Stimulated activated CD4-positive, alpha-beta T cell treated with anti-CD3 and anti-CD28 coated beads, Interleukin-1b, Interleukin-23, amount 100 ng/mL, for 48 hours (primary cell): ENCODE measurements around the gene CHMP3.
A peak's percentile ranks its signal among the peaks of the same experiment; 100 is the strongest.
"Not testable (repeated sequence)": the region's sequence is repeated elsewhere in the genome, so short reads cannot be mapped to it uniquely, and the experiment has no call there.

ENCODE experiments used
- DNase-seq: peaks from one replicate; pipeline ENCODE4 v3.0.0-alpha.2; 2020

Gene CHMP3

DNA sequence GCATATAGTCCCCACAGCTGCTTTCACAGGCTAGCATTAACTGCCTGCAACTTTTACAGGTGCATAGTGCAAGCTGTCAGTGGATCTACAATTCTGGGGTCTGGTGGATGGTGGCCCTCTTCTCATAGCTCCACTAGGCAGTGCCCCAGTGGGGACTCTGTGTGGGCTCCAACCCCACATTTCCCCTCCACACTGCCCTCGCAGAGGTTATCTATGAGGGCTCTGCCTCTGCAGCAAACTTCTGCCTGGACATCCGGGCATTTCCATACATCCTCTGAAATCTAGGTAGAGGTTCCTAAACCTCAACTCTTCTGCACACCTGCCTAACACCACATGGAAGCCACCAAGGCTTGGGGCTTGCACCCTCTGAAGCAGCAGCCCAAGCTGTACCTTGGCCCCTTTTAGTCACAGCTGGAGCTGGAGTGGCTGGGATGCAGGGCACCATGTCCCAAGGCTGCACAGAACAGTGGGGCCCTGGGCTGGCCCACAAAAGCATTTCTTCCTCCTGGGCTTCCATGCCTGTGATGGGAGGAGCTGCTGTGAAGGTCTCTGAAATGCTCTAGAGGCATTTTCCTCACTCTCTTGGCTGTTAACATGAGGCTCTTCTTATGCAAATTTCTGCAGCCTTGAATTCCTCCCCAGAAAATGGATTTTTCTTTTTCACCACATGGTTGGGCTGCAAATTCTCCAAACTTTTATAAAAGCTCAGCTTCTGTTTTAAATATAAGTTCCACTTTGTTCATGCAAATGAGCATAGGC lies 62.7 kb downstream of the CHMP3 start:
- DNase-seq, result no peak

DNA sequence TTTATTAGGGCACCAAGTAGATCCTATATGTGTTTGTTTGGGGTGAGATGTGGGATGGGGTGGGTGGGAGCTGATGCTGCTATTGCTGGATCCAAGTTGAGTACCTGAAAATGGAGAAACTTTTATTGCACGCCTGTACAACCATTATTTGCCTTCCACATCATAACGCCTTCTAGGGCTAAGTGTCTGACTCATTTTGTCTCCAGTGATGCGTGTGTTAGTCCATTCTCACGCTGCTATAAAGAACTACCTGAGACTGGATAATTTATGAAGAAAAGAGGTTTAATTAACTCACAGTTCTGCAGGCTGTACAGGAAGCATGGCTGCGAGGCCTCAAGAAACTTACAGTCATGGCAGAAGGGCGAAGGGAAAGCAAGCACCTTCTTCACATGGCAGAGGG lies 63.9 kb downstream of the CHMP3 start:
- no peak for DNase-seq

- no peak for DNase-seq
These were observed 64.6 kb downstream of the CHMP3 start for GRCh38 chr2:86498468-86499260.

DNA sequence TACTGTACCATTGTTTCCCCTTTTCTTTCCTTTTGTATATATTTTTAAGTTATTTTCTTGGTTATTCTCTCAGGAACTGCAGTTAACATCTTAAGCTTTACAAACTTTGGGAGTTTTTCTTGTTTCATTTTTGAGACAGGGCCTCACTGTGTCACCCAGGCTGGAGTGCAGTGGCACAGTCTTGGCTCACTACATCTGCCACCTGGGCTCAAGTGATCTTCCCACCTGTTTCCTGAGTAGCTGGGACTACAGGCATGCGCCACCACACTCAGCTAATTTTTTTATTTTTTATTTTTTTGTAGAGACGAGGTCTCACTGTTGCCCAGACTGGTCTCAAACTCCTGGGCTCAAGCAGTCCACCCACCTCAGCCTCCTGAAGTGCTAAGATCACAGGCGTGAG lies 66.9 kb downstream of the CHMP3 start:
- DNase-seq, result not testable (repeated sequence)

GRCh38 chr2:86492048-86492453 lies 71.2 kb downstream of the CHMP3 start:
- DNase-seq, result no peak

DNA sequence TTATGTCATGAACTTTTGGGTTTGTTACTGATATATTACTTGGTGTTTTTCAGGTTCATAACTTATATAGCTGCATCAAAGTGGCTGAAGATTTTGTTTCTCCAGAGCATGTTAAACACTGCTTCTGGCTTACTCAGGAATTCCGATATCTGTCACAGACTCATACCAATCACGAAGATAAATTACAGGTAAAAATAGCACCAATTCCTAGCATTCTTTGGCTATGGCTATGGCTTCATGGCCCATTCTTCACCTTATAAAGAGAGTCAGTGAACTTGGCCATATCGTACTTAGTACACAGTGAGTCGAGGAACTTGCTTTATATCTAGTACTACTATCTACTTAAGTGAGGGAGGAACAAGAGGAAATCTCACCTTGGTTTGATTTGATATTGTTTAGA lies 72.2 kb downstream of the CHMP3 start:
- no peak for DNase-seq

GRCh38 chr2:86490245-86490644 lies 73.0 kb downstream of the CHMP3 start:
- DNase-seq, result no peak

- DNase-seq, result no peak
These were observed 73.7 kb downstream of the CHMP3 start for GRCh38 chr2:86489542-86489941.

DNA sequence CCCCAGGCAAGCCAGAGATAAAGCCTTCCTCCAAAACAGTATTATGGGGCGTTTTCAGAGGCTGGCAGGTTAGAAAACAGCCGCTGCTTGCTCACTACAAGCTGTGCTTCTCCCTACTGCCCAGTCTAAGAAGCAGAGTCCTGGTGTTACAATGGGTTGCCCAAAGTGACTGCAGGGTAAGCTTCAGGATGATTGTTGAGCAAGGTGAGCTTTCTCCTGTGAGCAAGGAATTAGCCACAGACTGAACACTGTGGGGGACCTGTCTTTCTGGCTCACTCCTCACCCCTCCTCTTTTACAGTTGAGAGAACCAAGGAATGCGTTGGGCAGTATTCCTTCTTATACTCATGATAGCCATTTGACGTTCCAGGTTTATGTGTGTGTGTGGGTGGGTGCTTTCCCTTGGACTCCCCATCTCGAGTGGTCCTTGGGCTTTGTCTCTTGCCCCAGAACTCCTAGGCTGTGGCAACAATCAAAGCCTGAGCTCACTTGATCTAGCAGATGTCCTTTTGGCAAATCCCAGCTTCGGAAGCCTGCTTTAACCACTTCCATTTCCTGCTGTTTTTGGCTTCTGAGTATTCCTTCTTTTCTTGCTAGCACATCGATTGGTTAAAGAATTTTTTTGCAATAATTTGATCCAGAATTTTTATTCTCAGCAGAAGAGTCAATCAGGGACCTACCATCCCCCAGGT lies 74.5 kb downstream of the CHMP3 start:
- DNase-seq, result no peak

GRCh38 chr2:86487062-86487461 lies 76.2 kb downstream of the CHMP3 start:
- DNase-seq, result no peak

- no peak for DNase-seq
These were observed 77.4 kb downstream of the CHMP3 start for GRCh38 chr2:86485802-86486201.

DNA sequence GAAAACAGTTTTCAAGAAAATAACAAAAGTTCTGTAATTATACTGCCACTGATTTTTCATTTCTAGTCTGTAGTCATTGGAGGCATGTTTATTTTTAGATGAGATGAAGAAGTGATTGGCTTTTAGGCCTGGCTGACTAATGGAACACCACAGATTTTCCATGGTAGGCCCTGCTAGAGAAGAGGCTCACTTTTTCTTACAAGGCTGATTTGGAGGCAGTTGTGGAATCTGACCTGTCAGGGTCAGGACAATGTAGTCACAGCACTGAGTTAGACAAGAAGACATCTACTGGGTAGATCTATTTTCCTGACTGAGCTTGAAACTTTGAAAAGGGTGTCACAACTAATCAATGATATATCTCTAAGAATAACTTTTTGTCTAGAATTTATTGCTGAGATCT lies 78.1 kb downstream of the CHMP3 start:
- peak; percentile 7 for DNase-seq

DNA sequence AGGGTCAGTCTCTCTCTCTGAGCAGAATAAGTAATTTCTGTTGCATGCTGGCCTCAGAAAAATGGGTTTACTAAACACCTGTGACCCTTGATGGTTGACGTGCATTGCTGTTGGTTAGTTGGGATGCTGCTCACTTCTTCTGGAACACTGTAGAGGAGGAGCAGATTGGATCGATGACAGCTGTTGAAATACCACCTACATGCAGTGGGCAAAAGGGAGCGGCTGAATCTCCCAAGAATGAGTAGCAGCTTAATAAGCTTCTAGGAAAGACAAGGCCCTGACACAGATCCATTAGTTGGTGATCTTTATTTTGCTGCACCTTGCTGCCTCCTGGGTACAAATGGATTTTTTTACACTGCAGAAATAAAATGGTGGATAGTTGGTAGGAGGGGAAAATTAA lies 78.9 kb downstream of the CHMP3 start:
- DNase-seq, result no peak

DNA sequence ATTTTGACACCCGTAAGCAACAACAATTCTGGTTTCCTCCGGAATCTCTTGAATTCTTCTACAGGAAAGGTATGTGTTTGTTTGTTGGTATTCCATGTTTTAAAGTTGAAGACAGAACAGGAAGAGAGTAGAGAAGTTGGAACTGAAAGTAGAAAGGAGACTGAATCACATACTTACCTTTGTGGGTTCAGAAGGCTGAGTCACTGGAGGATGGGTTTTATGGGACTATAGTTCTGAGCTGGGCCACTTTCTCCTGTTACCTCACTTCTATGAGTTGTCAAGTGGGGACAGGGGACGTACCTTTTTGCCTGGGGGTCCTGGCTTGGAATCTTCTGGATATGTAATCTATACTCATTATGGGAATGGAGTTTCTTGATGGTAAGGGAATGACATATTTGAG lies 81.2 kb downstream of the CHMP3 start:
- peak; percentile 23 for DNase-seq

- no peak for DNase-seq
These were observed 83.1 kb downstream of the CHMP3 start for GRCh38 chr2:86480105-86480504.

DNA sequence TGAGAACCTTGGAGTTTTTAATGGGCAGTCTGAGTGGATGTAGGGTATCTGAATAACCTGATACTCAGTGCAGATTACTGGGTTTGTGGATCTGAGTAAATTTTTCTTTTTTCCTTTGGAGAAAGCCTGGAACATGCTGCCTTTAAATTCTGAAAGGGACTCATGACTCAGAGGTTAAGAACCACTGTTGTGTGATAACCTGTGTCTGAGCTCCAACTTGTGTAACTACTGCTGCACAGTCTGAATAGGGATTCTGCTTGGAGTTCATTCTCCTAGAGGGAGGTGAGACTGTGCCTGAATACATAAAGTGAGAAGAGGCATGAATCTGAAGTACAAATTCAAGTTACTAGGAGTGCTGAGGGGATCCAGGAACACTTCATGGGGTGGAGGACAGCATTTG lies 85.9 kb downstream of the CHMP3 start:
- DNase-seq, result no peak

DNA sequence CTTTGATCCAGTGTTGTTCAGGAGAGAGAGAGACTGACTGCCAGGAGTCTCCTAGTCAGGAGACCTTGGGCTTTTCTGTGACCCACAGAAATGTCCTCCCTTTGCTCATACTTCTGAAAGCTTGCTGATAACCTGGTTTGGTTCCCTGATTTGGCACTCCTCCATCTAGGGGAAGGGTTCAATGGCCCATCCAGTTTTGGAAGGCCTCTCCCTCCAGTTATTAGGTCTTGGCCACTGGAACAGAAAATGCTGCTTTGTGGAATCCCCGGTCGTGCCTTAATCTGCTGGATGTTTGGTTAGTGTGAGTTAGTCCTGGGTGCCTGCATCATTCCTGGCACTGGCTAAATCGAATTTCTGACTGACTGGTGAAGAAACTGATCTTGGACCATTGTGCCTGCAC lies 86.3 kb downstream of the CHMP3 start:
- DNase-seq, result no peak

DNA sequence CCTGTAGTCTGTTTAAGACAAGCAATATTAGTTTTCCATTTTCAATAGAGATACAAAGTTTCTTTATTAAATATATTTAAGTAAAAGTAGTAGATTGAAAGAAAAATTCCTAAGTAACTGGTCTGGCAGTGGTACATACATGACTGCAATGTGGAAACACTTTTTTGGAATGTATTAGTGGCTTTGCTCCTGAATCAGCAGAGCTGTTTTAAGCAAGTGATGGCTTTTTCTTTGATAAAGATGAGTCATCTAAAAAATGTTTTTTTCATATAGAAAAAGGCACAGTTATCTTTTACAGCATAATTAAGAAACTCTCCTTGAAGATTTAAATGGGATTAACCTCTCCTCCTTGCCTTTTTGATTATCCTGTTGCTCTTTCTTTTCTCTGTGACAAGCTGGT lies 87.2 kb downstream of the CHMP3 start:
- no peak for DNase-seq

DNA sequence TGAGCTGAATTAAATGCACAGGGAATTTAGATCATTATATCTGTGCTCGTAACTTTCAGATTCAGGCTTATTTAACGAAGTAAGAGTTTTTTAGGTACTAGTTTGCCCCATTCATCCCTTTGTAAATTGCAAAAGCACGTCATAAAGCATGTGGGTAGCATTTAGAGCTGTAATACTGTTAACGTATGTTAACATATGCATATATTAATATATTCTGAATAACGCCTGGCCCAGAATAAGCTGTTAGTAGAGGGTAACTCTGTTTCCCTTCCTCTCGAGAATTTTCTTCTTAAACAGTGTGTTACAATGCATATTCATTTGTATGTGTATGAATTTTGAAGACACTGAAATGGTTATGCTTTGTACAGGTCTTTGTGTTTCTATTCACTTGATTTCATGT lies 91.6 kb downstream of the CHMP3 start:
- DNase-seq, result no peak

DNA sequence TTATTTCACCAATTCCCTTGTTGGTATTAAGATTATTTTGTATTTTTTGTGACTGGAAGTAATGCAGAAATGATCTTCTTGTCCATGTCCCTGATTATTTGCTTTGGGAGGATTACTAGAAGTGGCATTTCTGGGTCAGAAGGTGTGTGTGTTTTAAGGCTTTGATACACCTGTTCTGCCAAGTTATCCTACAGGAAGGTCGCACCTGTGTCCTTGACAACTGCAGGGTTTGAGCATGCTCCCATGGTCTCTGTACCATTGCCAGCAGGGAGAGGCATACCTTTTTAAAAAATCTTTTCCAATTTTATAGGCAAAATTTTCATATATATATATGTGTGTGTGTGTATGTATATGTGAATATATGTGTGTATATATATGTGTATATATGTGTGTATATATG lies 92.4 kb downstream of the CHMP3 start:
- no peak for DNase-seq

DNA sequence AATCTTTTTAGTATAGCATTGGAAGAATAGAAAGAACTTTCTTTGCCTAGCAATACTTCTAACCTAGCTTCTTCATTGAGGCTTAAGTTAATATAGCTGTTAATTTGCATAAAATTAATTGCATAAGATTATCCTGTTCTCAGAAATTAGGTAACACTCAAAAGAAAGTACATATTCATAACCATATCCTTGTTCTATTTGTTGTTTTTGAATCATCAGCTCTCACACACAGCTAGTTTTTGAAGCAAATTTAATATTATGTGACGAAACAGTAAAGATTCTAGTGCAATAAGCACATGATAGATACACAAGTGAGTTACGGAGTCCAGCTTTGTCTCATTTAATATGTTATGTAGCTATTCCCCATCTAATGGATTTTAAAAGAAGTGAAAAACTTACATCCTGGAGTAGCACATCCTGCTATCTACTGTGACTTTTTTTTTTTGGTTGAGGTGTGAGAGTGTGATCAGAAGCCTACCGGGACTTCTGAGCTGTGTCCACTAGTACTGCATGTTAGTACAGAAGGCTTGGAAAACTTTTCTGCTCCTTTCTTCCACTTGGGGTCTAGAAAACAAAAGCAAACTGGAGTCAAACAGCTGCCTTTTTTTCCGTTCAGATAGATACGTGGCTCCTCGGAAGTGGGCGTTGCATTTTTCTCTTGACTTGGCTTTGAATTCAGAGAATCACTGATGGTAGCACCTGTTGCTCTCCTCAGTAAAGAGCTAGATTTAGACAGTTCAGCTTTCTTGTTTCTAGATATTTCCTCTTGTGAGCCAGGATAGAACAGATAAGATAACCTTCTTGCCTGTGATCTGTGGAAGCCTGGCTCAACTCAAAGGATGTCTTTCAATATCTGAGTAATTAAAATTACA lies 94.8 kb downstream of the CHMP3 start:
- DNase-seq, result no peak

GRCh38 chr2:86466306-86466705 lies 96.9 kb downstream of the CHMP3 start:
- DNase-seq, result no peak

- peak; percentile 4 for DNase-seq
These were observed 98.6 kb downstream of the CHMP3 start for GRCh38 chr2:86464652-86465051.
